ENCODE results near the gene ATXN10.
"Not testable (repeated sequence)": the region's sequence is repeated elsewhere in the genome, so short reads cannot be mapped to it uniquely, and the experiment has no call there.

The ATXN10 gene

GRCh38 chr22:45785458-45785857, 113.8 kb downstream of the ATXN10 start:
- no peak for DNase-seq (ENCODE audit: low spot score)

DNA sequence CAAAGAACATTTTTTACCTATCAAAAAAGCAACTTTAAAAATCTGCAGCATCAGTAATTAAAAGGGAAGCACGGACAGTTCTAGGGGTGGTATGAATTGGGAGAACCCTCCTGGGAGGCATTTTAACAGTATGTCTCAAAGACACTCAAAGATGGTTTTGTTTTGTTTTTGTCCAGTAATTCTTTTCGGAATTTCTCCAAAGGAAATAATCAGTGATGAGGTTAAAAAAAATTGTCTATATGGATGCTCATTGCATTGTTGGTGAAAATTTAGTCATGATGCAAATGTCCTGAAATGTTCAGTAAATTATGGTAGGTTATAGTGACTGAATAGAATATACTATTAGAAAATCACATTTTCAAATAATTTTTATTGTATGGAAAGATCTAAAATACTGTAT, 115.1 kb downstream of the ATXN10 start:
- DNase-seq (ENCODE audit: low spot score) = no peak

DNA sequence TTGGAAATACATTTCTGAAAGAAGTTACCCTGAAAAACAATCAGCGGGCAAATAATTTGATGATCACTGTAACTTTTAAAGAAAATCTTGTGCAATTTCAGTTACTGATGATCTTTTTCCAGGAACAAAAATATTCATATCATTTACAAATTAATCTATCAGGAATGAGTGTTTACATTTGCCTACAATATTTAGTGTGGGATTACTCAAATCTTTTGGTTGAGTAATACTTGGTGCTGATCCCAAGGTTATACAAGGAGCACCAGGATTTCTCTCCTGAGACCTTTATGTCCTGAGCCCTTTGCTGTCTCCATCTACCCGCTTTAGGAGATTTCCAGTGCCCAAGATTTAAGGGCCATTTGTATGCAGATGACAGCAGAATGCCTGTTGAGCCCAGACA, 116.1 kb downstream of the ATXN10 start:
- no peak for DNase-seq (ENCODE audit: low spot score)

DNA sequence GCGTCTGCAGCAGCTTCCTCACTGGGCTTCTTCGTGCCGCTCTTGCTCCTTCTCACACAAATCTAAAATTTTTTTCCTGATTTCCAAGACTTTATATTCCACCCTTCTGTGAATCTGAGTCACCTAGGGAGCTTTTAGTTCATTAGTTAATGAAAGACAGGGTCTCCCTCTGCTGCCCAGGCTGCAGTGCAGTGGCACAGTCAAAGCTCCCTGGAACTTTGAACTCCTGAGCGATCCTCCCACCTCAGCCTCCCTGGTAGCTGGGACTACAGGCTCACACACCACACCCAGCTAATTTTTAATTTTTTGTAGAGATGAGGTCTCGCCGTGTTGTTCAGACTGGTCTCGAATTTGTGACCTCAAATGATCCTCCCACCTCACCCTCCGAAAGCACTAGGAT, 116.9 kb downstream of the ATXN10 start:
- DNase-seq (ENCODE audit: low spot score) = no peak

DNA sequence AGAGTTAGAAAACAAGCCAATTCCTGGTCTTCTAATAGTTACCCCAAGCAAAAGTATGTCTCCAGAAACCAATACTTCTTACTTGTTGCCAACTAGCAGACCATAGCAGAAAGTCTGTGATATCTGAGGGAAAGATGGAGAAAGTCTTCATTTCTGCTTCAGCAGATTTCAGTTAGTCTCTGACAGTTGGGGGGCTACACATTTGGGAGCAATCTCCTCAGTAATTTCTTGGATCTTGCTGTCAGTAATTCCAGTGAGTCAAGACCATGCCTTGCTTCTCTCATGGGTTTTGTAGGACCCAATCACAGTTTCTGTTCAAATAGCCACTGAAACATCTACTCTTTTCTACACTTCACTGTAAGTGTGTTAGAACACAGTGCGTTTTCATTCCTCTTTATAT, 118.8 kb downstream of the ATXN10 start:
- DNase-seq (ENCODE audit: low spot score) = no peak

- no peak for DNase-seq (ENCODE audit: low spot score)
These were observed 121.5 kb downstream of the ATXN10 start for GRCh38 chr22:45793161-45793560.

DNA sequence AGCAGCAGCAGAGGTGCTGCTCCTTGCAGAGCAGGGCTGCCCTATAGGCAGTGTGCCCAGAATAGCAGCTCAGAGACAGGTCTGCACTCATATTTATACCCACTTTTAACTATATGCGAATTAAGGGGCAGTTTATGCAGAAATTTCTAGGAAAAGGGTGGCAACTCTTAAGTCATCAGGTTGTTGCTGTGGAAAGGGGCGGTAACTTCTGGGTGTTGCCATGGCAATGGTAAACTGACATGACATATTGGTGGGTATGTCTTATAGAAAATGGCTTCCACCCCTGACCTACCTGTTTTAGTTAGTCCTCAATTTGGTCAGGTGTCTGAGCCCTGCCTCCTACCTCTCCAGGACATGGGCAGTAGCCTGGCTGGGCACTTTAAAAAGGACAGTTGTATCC, 122.3 kb downstream of the ATXN10 start:
- DNase-seq (ENCODE audit: low spot score) = no peak

DNA sequence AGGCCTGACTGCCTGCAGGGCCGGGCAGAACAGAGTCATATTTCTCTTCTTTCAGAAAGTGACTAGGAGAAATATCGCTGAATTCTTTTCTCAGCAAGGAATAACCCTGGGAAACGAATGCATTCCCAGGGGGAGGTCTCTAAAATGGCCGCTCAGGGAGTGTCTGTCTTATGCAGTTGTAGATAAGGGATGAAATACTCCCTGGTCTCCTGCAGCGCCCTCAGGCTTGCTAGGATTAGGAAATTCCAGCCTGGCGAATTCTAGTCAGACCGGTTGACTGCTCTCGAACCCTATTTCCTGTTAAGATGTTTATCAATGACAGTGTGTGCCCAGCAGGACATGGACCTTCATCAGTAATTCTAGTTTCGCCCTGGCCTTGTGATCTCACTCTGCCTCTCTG, 124.4 kb downstream of the ATXN10 start:
- DNase-seq (ENCODE audit: low spot score) = not testable (repeated sequence)

DNA sequence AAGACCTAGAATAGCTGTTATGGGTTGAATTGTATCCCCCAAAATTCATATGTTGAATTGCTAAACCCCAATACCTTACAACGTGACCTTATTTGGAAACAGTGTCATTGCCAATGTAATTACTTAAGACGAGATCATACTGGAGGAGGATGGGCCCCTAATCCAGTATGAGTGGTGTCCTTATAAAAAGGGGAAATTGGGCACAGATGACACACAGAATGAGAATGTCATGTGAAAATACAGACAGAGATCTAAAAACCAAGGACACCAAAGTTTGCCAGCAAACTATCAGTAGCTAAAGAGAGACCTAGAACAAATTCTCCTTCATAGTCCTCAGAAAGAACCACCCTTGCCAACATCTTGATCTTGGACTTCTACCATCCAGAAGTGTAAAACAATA, 127.7 kb downstream of the ATXN10 start:
- DNase-seq (ENCODE audit: low spot score) = no peak

- no peak for DNase-seq (ENCODE audit: low spot score)
These were observed 130.4 kb downstream of the ATXN10 start for GRCh38 chr22:45802054-45802453.

DNA sequence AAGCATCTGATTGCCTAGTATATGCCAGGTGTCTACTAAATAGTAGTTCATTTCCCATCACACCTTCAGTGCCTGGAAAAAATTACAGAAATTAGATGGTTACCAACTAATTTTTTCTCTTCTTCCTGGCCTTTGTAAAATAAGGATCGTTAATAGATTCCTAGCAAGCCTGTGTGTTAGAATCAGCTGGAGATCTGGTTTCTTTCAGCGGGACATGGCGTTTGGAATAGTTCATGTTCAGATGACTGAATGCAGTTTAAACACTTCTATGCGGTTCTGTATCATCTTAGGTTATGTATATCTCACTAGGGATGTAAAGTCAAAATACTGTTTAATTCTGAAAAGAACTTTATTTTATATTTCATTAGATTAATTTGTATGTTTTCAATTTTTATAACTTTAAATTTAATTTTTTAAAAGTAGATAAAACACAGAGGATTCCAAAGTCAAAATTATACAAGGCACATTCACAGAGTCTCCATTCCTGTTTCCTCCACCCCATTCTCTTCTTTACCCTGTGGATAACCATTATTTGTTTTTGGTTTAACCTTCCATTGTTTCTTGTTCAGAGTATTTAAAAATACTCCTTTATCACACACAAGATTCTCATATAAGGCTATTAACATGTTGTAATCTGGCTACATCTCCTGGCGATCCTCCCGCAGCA, 132.8 kb downstream of the ATXN10 start:
- DNase-seq (ENCODE audit: low spot score) = no peak

- peak; percentile 75 for DNase-seq (ENCODE audit: low spot score)
These were observed 133.3 kb downstream of the ATXN10 start for GRCh38 chr22:45804986-45805325.

DNA sequence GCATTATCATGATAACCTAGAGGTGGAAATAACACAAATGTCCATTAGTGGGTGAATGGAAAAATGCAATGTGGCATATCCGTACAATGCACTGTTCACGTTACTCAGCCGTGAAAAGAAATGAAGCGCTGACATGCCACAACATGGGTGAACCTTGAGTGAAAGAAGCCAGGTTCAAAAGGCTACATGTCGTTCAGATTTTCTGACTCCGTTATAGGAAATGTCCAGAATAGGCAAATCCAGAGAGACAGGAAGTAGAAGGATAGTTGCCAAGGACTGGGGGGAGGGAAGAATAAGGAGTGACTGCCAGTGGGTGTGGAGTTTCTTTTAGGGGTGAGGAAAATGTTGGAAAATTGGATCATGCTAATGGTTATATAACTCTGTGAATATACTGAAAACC, 133.8 kb downstream of the ATXN10 start:
- no peak for DNase-seq (ENCODE audit: low spot score)

DNA sequence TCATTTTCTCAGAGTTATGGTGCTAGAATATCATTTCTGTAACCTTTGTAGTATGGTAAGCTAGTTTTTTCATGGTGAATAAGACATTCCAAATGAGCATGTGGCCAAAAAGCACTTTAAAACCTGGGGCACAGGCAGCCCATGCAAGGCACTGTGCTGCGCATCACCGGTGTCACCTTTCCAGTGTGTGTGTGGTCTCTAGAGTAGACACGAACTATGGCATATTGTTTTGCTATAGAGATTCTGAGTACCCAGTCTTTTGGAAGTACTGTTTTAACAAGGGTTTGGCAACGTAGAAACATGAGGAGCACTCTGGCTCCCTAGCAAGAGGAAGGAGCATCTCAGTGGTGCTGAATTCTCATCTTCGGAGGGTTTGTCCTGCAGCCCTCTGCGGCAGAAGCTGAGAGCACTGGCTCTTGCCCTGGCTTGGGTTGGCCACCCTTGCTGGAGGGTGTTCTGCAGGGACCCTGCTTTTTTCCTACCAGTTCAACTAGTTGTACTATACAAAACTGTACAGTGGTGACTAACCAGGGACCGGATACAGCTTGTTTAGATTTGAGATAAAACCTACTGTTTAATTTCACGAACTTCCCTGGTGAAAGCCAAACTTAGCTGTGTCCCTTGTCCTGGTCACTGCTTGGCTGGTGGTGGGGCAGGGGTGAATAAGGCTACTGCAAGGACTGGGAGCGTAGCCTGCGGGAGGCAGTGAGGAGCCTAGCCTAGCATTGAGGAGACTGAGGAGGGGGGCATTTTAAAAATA, 135.7 kb downstream of the ATXN10 start:
- DNase-seq (ENCODE audit: low spot score) = no peak

- no peak for DNase-seq (ENCODE audit: low spot score)
These were observed 141.3 kb downstream of the ATXN10 start for GRCh38 chr22:45812910-45813309.

GRCh38 chr22:45814198-45814597, 142.6 kb downstream of the ATXN10 start:
- DNase-seq (ENCODE audit: low spot score) = no peak

DNA sequence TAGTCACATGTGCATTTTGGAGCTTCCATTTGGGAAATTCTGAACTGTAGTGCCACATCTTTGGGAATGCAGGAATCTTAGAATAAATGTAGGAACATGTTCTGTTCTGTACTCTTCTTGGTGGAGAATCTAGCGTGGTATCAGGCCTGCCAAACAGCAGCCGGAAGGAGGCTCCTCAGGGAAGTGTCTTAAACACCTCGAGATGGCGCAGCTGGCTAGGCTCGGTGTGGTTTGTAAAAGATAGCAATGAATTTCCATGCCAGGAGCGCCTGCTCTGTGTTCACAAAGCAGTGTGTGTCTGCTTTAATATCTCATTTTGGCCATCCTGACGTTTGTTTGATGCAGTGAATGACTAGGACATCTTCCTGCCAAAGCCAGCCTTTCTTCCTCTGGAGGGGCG, 145.1 kb downstream of the ATXN10 start:
- no peak for DNase-seq (ENCODE audit: low spot score)

DNA sequence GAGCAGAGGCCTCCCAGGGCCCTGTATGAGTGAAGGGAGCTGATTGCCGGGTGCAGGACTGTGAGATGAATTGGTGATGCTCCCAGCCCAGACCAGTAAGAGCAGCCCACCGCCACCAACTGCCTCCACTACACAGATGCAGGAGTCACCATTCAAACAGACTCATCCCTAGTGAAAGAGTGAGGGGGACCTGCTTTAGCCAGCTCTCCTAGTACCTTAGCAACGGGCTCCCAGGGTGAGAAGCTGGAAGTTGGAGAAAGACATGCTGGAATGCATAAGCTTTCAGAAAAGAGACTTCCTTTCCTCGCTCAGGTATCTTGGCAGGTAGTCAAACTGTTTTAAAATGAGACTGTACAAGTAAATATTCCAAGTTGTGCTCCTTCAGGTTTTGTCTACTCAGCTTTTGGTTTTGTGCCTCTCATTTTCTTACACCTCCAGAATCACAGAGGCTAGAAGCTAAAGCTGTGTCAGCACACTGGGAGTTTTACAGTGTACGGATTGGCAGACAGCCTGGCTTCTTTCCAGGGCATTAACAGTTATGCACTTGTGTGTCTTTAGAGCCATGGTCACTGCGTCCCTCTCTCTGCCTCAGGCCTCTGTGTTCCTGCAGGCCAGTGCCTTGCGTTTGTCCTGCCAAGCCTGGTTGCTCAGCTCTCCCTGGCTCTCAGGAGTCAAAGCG, 146.2 kb downstream of the ATXN10 start:
- no peak for DNase-seq (ENCODE audit: low spot score)

GRCh38 chr22:45818424-45819085, 146.9 kb downstream of the ATXN10 start:
- DNase-seq (ENCODE audit: low spot score) = no peak

DNA sequence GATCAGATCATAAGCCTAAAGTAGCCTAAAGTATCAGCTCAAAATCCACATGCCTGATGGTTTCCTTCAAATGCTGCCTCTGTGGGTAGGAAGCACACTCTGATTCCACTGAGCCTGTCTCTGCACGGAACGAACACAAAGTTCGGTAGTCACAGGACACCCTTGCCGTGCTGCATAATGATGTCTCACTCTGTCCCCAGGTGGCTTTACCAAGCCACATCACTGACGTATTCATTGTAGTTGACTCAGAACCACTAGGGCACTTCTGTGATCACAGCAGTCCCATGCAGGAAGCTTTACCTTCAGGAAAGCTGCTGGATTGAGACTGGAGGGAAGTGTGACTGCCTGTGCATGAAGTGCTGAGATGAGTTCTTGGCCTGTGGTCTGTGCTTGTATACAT, 147.7 kb downstream of the ATXN10 start:
- DNase-seq (ENCODE audit: low spot score) = no peak

- no peak for DNase-seq (ENCODE audit: low spot score)
These were observed 151.7 kb downstream of the ATXN10 start for GRCh38 chr22:45823336-45823735.

- DNase-seq (ENCODE audit: low spot score) = no peak
These were observed 154.9 kb downstream of the ATXN10 start for GRCh38 chr22:45826520-45826919.

- DNase-seq (ENCODE audit: low spot score) = no peak
These were observed 157.2 kb downstream of the ATXN10 start for GRCh38 chr22:45828841-45829240.

Data from LoVo (cell line).